Stimulated activated CD8-positive, alpha-beta memory T cell treated with anti-CD3 and anti-CD28 coated beads, Interleukin-4, amount 100 ng/mL, for 1 hour (primary cell): ENCODE results near the gene PRSS23.
"Not testable (repeated sequence)": the region's sequence is repeated elsewhere in the genome, so short reads cannot be mapped to it uniquely, and the experiment has no call there.

Source experiments
- DNase-seq, 2 donors: peaks; one replicate each; pipeline ENCODE4 v3.0.0-alpha.2; 2020; ENCODE audit warnings: low read depth in 2 of 2, low spot score in 1 of 2

Gene PRSS23

GRCh38 chr11:86800076-86800959, at the start of gene PRSS23:
PRSS23 (plus strand) TSS chr11:86800542; CDS start chr11:86807644, 7,102 bp downstream.
- no peak for DNase-seq

GRCh38 chr11:86753459-86753858, 46.9 kb upstream of the PRSS23 start:
- no peak for DNase-seq

- DNase-seq: no peak
Observed at GRCh38 chr11:86755146-86755545, 45.2 kb upstream of the PRSS23 start.

GRCh38 chr11:86758171-86758570, 42.2 kb upstream of the PRSS23 start:
- no peak for DNase-seq

- no peak for DNase-seq
Observed at GRCh38 chr11:86760577-86760976, 39.8 kb upstream of the PRSS23 start.

GRCh38 chr11:86761978-86762377, 38.4 kb upstream of the PRSS23 start:
- no peak for DNase-seq

GRCh38 chr11:86765203-86765602, 35.1 kb upstream of the PRSS23 start:
- DNase-seq: no peak

GRCh38 chr11:86765878-86766277, 34.5 kb upstream of the PRSS23 start:
- no peak for DNase-seq

- DNase-seq: no peak
Observed at GRCh38 chr11:86769219-86769618, 31.1 kb upstream of the PRSS23 start.

- DNase-seq: not testable (repeated sequence)
Observed at GRCh38 chr11:86770473-86771027, 29.8 kb upstream of the PRSS23 start.

GRCh38 chr11:86772999-86773398, 27.3 kb upstream of the PRSS23 start:
- DNase-seq: no peak

- DNase-seq: no peak
Observed at GRCh38 chr11:86773513-86774252, 26.7 kb upstream of the PRSS23 start.

- no peak for DNase-seq
Observed at GRCh38 chr11:86774417-86774816, 25.9 kb upstream of the PRSS23 start.

- DNase-seq: no peak
Observed at GRCh38 chr11:86775361-86775760, 25.0 kb upstream of the PRSS23 start.

GRCh38 chr11:86781546-86781945, 18.8 kb upstream of the PRSS23 start:
- no peak for DNase-seq

- no peak for DNase-seq
Observed at GRCh38 chr11:86782742-86783141, 17.6 kb upstream of the PRSS23 start.

- no peak for DNase-seq
Observed at GRCh38 chr11:86783661-86784060, 16.7 kb upstream of the PRSS23 start.

- DNase-seq: no peak
Observed at GRCh38 chr11:86784241-86784681, 16.1 kb upstream of the PRSS23 start.

GRCh38 chr11:86785576-86785975, 14.8 kb upstream of the PRSS23 start:
- no peak for DNase-seq

- DNase-seq: no peak
Observed at GRCh38 chr11:86787018-86787536, 13.3 kb upstream of the PRSS23 start.

- no peak for DNase-seq
Observed at GRCh38 chr11:86787656-86788055, 12.7 kb upstream of the PRSS23 start.
